OCI-LY7 (cell line): ENCODE measurements around the gene FERMT2. TPM values are rescaled to one million over a fixed set of nuclear protein-coding genes. Genes with fewer than 3 reads are reported as not detected.

Experiments used
- BruUV-seq: library from RNA; stranded (reverse); fragments of 400-500 nt; replicated peaks from 2 replicates; lab custom pipeline; 2021; lab: Mats Ljungman, UMichigan
- CTCF ChIA-PET: fragments of 300-600 bp; sonication (Branson Sonifier 250); formaldehyde crosslinking; loops from one replicate; lab custom pipeline; 2022; ENCODE audit warnings: antibody characterized with exemption; ENCODE audit not compliant: unreplicated experiment; lab: Charles Lee
- POLR2A ChIA-PET: fragments of 300-600 bp; sonication (Branson Sonifier 250); formaldehyde crosslinking; loops from one replicate; lab custom pipeline; 2022; ENCODE audit warnings: antibody characterized with exemption; lab: Charles Lee
- DNase-seq: peaks from one replicate; pipeline ENCODE4 v3.0.0-alpha.2; 2015; ENCODE audit warnings: low spot score
- H2AFZ ChIP-seq: fragments of 200-600 bp; sonication (generic), shearing (Covaris generic); 2 replicates; pipeline ENCODE4 v1.6.1; 2014; ENCODE audit warnings: mild to moderate bottlenecking, antibody characterized with exemption, low read length, moderate library complexity
- H3K27ac ChIP-seq: fragments of 200-600 bp; sonication (generic); 2 replicates; pipeline ENCODE4 v1.5.1; 2014; ENCODE audit warnings: mixed run types, low read depth, mild to moderate bottlenecking, moderate library complexity, low read length, inconsistent platforms; ENCODE audit not compliant: poor library complexity, severe bottlenecking
- H3K36me3 ChIP-seq: fragments of 200-600 bp; sonication (generic); 2 replicates; pipeline ENCODE4 v1.6.1; 2014; ENCODE audit warnings: mild to moderate bottlenecking, antibody characterized with exemption, low read length, moderate library complexity, mixed read lengths; ENCODE audit not compliant: insufficient read depth
- H3K4me1 ChIP-seq: fragments of 200-600 bp; sonication (generic); 2 replicates; pipeline ENCODE4 v1.5.1; 2014; ENCODE audit warnings: mild to moderate bottlenecking, low read length; ENCODE audit not compliant: insufficient read depth, poor library complexity, severe bottlenecking
- H3K4me2 ChIP-seq: fragments of 200-600 bp; sonication (generic); 2 replicates; pipeline ENCODE4 v1.6.1; 2014; ENCODE audit warnings: mild to moderate bottlenecking, low read length
- H3K4me3 ChIP-seq: fragments of 200-600 bp; sonication (generic); 2 replicates; pipeline ENCODE4 v1.5.1; 2014; ENCODE audit warnings: mild to moderate bottlenecking, low read depth, low read length; ENCODE audit not compliant: poor library complexity, severe bottlenecking
- H3K79me2 ChIP-seq: fragments of 200-600 bp; sonication (generic); 2 replicates; pipeline ENCODE4 v1.6.1; 2016; ENCODE audit warnings: low read depth, mild to moderate bottlenecking, low read length, moderate library complexity, mixed read lengths; ENCODE audit not compliant: insufficient read depth
- H3K9me2 ChIP-seq: fragments of 200-600 bp; sonication (generic); 2 replicates; pipeline ENCODE4 v1.6.1; 2016; ENCODE audit warnings: mild to moderate bottlenecking, low read length, mixed read lengths; ENCODE audit not compliant: insufficient read depth
- H3K9me3 ChIP-seq: fragments of 200-600 bp; sonication (generic); 2 replicates; pipeline ENCODE4 v1.6.1; 2014; ENCODE audit warnings: mild to moderate bottlenecking, mixed run types, low read length, mixed read lengths
- H4K20me1 ChIP-seq: fragments of 200-600 bp; sonication (generic); 2 replicates; pipeline ENCODE4 v1.6.1; 2014; ENCODE audit warnings: mild to moderate bottlenecking, antibody characterized with exemption, low read length, moderate library complexity, mixed read lengths; ENCODE audit not compliant: insufficient read depth
- EZH2phosphoT487 ChIP-seq: fragments of 200-600 bp; sonication (generic); IDR thresholded peaks from 2 replicates; pipeline ENCODE4 v1.6.1; 2018; ENCODE audit warnings: low read depth, borderline replicate concordance, mild to moderate bottlenecking, mixed run types, antibody characterized with exemption, low read length, moderate library complexity, mixed read lengths
- intact Hi-C: fragments of 100-400 bp; cut with micrococcal nuclease; formaldehyde crosslinking; loops from one replicate; pipeline ENCODE4 v1.10.0; 2022; ENCODE audit not compliant: unreplicated experiment
- total RNA-seq, 2 experiments: library from RNA; depleted of rRNA in 1 of 2; stranded (reverse); fragments of >200 nt in 1 of 2; shearing (Covaris generic) in 1 of 2; gene quantifications; 2 replicates each; pipeline ENCODE4 v1.2.3, GENCODE V29; 2014 to 2022
- TF ChIP-seq, protein P1 (sequence below): fragments of 200-600 bp; sonication (generic); conservative IDR thresholded peaks from 2 replicates; pipeline ENCODE4 v1.5.1; 2014; ENCODE audit warnings: mild to moderate bottlenecking, antibody characterized with exemption, low read length, moderate library complexity, mixed read lengths

Gene FERMT2
- total RNA-seq, 2 experiments from 2014 or later = not detected

- H3K4me2 ChIP-seq = no peak overlapping the region
- no peaks in the 10 kb centered on the region for H3K4me1 ChIP-seq
- H4K20me1 ChIP-seq = no peaks in the 10 kb centered on the region
- DNase-seq = no peak
- ChIA-PET POLR2A (interaction anchor here (0.7 to 1.0 kb wide), 4 partner anchors 18 to 295 kb away, joined by 3 to 7 read pairs (median 4); no protein-coding TSS in a partner anchor), CTCF (no interaction called here)
- H3K9me2 ChIP-seq = no peaks in the 10 kb centered on the region
- H3K4me3 ChIP-seq = no peak overlapping the region
- H3K9me3 ChIP-seq = no peaks in the 10 kb centered on the region
- H3K36me3 ChIP-seq = no peaks in the 10 kb centered on the region
- intact Hi-C loops = no loop called here
- H2AFZ ChIP-seq = no peak overlapping the region
- TF ChIP-seq, protein P1, sequence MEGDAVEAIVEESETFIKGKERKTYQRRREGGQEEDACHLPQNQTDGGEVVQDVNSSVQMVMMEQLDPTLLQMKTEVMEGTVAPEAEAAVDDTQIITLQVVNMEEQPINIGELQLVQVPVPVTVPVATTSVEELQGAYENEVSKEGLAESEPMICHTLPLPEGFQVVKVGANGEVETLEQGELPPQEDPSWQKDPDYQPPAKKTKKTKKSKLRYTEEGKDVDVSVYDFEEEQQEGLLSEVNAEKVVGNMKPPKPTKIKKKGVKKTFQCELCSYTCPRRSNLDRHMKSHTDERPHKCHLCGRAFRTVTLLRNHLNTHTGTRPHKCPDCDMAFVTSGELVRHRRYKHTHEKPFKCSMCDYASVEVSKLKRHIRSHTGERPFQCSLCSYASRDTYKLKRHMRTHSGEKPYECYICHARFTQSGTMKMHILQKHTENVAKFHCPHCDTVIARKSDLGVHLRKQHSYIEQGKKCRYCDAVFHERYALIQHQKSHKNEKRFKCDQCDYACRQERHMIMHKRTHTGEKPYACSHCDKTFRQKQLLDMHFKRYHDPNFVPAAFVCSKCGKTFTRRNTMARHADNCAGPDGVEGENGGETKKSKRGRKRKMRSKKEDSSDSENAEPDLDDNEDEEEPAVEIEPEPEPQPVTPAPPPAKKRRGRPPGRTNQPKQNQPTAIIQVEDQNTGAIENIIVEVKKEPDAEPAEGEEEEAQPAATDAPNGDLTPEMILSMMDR = no peak
- TF ChIP-seq EZH2phosphoT487 = no peak
- H3K79me2 ChIP-seq = no peaks in the 10 kb centered on the region
- H3K27ac ChIP-seq = no peak overlapping the region
- no TSS peak for BruUV-seq
Measured at GRCh38 chr14:52949711-52950409, 990 bp downstream of the FERMT2 start.

DNA sequence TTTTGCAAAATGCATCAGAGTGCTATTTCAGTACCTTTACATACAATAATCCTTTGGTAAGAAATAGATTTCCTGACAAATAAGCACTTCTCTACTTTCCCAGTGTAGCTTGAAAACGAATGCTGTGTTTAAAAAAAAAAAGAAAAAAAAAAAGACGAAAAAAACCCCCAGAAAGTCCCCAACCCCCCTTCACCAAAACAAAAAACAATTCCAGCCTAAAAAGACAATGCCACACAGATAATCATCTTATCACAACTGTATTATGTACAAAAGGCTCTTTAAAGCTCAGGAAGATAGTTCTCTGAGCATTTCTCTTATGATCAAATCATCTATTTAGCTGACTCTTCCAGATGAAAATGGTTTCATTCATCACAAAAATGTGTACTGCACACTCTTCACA is 1.6 kb downstream of the FERMT2 start:
- Histone ChIP-seq H3K79me2 (no peaks in the 10 kb centered on the region), H3K36me3 (no peaks in the 10 kb centered on the region), H2AFZ (no peak overlapping the region), H3K4me2 (no peak overlapping the region), H4K20me1 (no peaks in the 10 kb centered on the region), H3K9me3 (no peaks in the 10 kb centered on the region), H3K9me2 (no peaks in the 10 kb centered on the region), H3K27ac (no peak overlapping the region), H3K4me1 (no peaks in the 10 kb centered on the region), H3K4me3 (no peak overlapping the region)
- POLR2A ChIA-PET = interaction anchor here (0.7 to 1.0 kb wide), 4 partner anchors 19 to 296 kb away, joined by 3 to 7 read pairs (median 4); no protein-coding TSS in a partner anchor
- CTCF ChIA-PET = no interaction called here
- no peak for DNase-seq
- no TSS peak for BruUV-seq
- no peak for TF ChIP-seq EZH2phosphoT487
- TF ChIP-seq, protein P1 = no peak
- intact Hi-C loops = no loop called here

DNA sequence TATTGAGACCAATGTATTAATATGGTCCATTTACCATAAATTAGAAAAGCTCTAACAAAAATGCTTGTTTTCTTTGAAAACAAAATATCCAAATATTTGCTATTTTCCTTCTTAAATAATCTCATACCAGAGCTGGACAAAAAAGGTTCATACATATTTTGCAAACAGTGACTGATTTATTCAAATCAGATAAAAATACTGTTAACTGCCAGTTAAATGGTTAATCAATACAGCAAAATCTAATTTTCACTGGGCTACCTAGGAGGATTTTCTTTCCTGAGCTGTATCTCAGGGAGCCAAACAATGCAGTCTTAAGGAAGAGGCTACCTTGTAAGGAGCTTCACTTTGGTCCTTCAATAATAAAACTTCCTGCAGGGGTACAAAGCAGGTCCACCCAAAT is 2.0 kb downstream of the FERMT2 start:
- no peaks in the 10 kb centered on the region for H3K4me1 ChIP-seq
- POLR2A ChIA-PET = interaction anchor here (0.8 to 1.0 kb wide), 2 partner anchors 106 to 124 kb away, joined by 3 read pairs; no protein-coding TSS in a partner anchor
- no peaks in the 10 kb centered on the region for H3K9me3 ChIP-seq
- BruUV-seq = no TSS peak
- intact Hi-C loops = no loop called here
- H3K9me2 ChIP-seq = no peaks in the 10 kb centered on the region
- no peak overlapping the region for H3K4me3 ChIP-seq
- CTCF ChIA-PET = no interaction called here
- DNase-seq = no peak
- H3K4me2 ChIP-seq = no peak overlapping the region
- H3K36me3 ChIP-seq = no peaks in the 10 kb centered on the region
- no peaks in the 10 kb centered on the region for H3K79me2 ChIP-seq
- no peak overlapping the region for H2AFZ ChIP-seq
- H4K20me1 ChIP-seq = no peaks in the 10 kb centered on the region
- no peak overlapping the region for H3K27ac ChIP-seq
- TF ChIP-seq EZH2phosphoT487 = no peak
- TF ChIP-seq, protein P1 = no peak
